Measurements from ENCODE around the gene ZIC1.

ZIC1 gene

GRCh38 chr3:147380387-147380951, 28.7 kb upstream of the ZIC1 start:
- FAIRE-seq: no peak

- FAIRE-seq: no peak
Observed at GRCh38 chr3:147380977-147381376, 28.2 kb upstream of the ZIC1 start.

GRCh38 chr3:147381596-147381995, 27.6 kb upstream of the ZIC1 start:
- no peak for FAIRE-seq

GRCh38 chr3:147383617-147384016, 25.5 kb upstream of the ZIC1 start:
- FAIRE-seq: no peak

GRCh38 chr3:147384210-147385058, 24.7 kb upstream of the ZIC1 start:
- no peak for FAIRE-seq

GRCh38 chr3:147385059-147386012, 23.8 kb upstream of the ZIC1 start:
- FAIRE-seq: no peak

GRCh38 chr3:147387291-147387884, 21.8 kb upstream of the ZIC1 start:
- no peak for FAIRE-seq

GRCh38 chr3:147387885-147388699, 21.1 kb upstream of the ZIC1 start:
- FAIRE-seq: no peak

- FAIRE-seq: no peak
Observed at GRCh38 chr3:147388700-147389580, 20.2 kb upstream of the ZIC1 start.

GRCh38 chr3:147389717-147390116, 19.4 kb upstream of the ZIC1 start:
- no peak for FAIRE-seq

- FAIRE-seq: no peak
Observed at GRCh38 chr3:147390589-147391569, 18.3 kb upstream of the ZIC1 start.

GRCh38 chr3:147391781-147392624, 17.2 kb upstream of the ZIC1 start:
- FAIRE-seq: no peak

GRCh38 chr3:147392625-147392946, 16.6 kb upstream of the ZIC1 start:
- FAIRE-seq: no peak

GRCh38 chr3:147393261-147393942, 15.8 kb upstream of the ZIC1 start:
- no peak for FAIRE-seq

- no peak for FAIRE-seq
Observed at GRCh38 chr3:147393943-147394883, 15.0 kb upstream of the ZIC1 start.

- FAIRE-seq: no peak
Observed at GRCh38 chr3:147394884-147395225, 14.3 kb upstream of the ZIC1 start.
